Brain microvascular endothelial cell (primary cell): Measurements from ENCODE around the gene ART5.

Experiments used
- DNase-seq: peaks from one replicate; pipeline ENCODE4 v3.0.0-alpha.2; 2020
- H3K27ac ChIP-seq: fragments of 250-450 bp; sonication (Bioruptor Pico); 2 replicates; pipeline ENCODE4 v1.5.1; 2020; ENCODE audit warnings: mild to moderate bottlenecking, moderate library complexity
- H3K27me3 ChIP-seq: fragments of 250-450 bp; sonication (Bioruptor Pico); replicated peaks from 2 replicates; pipeline ENCODE4 v1.5.1; 2020; ENCODE audit warnings: mild to moderate bottlenecking
- H3K36me3 ChIP-seq: fragments of 250-450 bp; sonication (Bioruptor Pico); replicated peaks from 2 replicates; pipeline ENCODE4 v1.5.1; 2020; ENCODE audit warnings: mild to moderate bottlenecking
- H3K4me3 ChIP-seq: 2 replicates; pipeline ENCODE4 v1.5.1; 2011; ENCODE audit warnings: low read depth, mild to moderate bottlenecking, control low read depth, low read length, moderate library complexity
- in situ Hi-C: cut with HindIII; loops from 2 replicates; pipeline ENCODE4 v1.10.0; 2017; ENCODE audit warnings: low sequenced_read_pairs, low pct_ligation_motif_present
- TF ChIP-seq, protein P1 (sequence below): IDR thresholded peaks from 2 replicates; pipeline ENCODE4 v1.5.1; 2011; ENCODE audit warnings: low read depth, mild to moderate bottlenecking, moderate library complexity, low read length, control low read depth, inconsistent platforms; ENCODE audit errors: missing control alignments

ART5 gene

DNA sequence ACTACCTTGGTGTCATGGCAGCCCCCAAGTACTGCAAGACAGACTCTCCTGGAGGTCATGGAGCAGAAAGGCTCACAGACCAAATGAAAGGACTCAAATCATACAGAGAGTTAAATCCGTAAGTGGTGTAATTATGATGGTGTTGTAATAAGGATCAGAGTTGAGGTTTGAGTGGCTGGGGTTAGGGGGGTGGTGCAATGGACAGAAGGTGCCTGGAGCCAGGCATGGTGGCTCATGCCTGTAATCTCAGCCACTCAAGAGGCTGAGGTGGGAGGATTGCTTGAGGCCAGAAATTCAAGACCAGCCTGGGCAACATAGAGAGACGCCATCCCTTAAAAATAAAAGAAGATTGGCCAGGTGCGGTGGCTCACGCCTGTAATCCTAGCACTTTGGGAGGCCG, 18.7 kb downstream of the ART5 start:
- no peak for DNase-seq
- TF ChIP-seq, protein P1, sequence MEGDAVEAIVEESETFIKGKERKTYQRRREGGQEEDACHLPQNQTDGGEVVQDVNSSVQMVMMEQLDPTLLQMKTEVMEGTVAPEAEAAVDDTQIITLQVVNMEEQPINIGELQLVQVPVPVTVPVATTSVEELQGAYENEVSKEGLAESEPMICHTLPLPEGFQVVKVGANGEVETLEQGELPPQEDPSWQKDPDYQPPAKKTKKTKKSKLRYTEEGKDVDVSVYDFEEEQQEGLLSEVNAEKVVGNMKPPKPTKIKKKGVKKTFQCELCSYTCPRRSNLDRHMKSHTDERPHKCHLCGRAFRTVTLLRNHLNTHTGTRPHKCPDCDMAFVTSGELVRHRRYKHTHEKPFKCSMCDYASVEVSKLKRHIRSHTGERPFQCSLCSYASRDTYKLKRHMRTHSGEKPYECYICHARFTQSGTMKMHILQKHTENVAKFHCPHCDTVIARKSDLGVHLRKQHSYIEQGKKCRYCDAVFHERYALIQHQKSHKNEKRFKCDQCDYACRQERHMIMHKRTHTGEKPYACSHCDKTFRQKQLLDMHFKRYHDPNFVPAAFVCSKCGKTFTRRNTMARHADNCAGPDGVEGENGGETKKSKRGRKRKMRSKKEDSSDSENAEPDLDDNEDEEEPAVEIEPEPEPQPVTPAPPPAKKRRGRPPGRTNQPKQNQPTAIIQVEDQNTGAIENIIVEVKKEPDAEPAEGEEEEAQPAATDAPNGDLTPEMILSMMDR = no peak
- Histone ChIP-seq H3K27ac (no peak overlapping the region), H3K27me3 (no peaks in the 10 kb centered on the region), H3K36me3 (no peaks in the 10 kb centered on the region), H3K4me3 (no peak overlapping the region)
- in situ Hi-C loops = no loop called here

DNA sequence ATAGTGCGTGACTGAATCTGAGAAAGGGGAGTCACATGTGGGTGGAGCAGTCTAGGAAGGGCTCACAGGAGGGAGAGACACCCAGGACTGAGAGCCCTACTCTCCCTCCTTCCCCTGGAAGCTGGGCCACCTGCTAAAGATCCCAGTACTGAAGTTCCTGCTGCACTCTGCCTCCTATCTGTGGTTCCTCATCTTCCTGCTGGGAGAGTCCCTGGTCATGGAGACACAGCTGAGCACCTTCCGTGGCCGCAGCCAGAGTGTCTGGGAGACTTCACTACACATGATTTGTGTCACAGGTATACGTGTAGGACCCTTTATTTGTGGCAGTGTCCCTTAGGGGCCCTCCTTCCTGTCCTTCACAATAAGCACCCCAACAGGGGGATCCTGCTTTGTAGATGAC, 19.3 kb downstream of the ART5 start:
- Histone ChIP-seq H3K4me3 (no peak overlapping the region), H3K36me3 (no peaks in the 10 kb centered on the region), H3K27me3 (no peaks in the 10 kb centered on the region), H3K27ac (no peak overlapping the region)
- no peak for DNase-seq
- TF ChIP-seq, protein P1 = no peak
- in situ Hi-C loops = no loop called here

DNA sequence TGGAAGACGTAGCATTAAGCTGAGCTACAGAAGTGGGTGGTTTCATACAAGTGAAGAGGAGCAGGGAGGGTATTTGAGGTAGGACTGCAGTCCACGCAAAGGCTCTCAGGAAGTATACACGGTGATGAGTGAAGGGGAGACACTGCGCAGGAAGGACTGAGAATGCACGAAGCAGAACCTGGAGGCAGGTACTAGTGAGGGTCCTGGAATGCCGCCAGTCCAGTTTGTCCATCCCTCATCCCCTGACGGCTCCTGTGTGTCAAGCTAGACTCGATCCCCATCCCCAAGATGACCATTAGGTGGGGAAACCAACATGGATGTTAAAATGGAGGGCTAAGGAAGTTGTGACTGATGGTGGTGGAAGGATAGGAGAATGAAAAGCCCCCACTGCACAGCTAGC, 23.8 kb downstream of the ART5 start:
- TF ChIP-seq, protein P1 = no peak
- Histone ChIP-seq H3K4me3 (no peak overlapping the region), H3K27ac (no peak overlapping the region), H3K36me3 (no peaks in the 10 kb centered on the region), H3K27me3 (no peaks in the 10 kb centered on the region)
- DNase-seq = no peak
- in situ Hi-C loops = no loop called here

DNA sequence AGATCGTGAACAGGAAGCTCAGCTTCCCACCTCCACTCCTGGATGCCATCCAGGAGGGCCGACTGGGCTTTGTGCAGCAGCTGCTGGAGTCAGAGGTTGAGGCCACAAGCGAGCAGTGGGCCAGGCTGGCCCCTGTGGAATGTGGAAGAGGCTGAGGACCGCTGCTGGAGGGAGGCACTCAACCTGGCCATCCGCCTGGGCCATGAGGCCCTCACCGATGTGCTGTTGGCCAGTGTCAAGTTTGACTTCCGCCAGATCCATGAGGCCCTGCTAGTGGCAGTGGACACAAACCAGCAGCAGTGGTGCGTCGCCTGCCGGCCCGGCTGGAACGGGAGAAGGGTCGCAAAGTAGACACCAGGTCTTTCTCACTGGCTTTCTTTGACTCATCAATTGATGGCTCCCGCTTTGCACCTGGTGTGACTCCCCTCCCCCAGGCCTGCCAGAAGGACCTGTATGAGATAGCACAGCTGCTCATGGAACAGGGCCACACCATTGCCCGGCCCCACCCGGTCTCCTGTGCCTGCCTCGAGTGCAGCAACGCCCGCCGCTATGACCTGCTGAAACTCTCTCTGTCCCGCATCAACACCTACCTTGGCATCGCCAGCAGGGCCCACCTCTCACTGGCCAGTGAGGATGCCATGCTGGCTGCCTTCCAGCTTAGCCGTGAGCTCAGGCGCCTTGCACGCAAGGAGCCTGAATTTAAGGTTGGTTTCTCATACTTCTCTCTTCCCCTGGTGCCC, 24.9 kb downstream of the ART5 start:
- DNase-seq = no peak
- no peak overlapping the region for H3K27ac ChIP-seq
- TF ChIP-seq, protein P1 = no peak
- H3K27me3 ChIP-seq = no peaks in the 10 kb centered on the region
- no peak overlapping the region for H3K4me3 ChIP-seq
- in situ Hi-C loops = no loop called here
- no peaks in the 10 kb centered on the region for H3K36me3 ChIP-seq

DNA sequence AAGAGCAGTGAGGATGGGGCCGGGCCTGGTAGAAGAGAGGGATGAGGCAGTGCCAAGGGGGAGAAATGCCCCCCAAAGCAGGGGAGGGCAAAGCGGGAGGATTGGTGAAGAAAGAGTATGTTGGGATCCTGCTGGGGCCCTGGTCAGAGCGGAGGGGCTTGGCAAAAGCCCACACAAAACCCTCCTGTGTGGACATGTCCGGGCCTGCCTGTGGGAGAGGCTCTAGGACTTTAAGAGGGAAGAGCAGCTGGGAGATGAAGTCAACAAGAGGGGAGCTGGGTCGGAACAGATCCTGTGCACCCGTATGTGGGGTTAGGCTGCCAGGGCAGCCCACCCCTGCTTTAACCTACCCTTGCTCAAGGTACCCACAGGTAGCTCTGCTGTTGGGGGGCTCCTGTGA, 25.8 kb downstream of the ART5 start:
- no peaks in the 10 kb centered on the region for H3K27me3 ChIP-seq
- in situ Hi-C loops = no loop called here
- no peaks in the 10 kb centered on the region for H3K36me3 ChIP-seq
- no peak for DNase-seq
- H3K4me3 ChIP-seq = no peak overlapping the region
- no peak overlapping the region for H3K27ac ChIP-seq
- TF ChIP-seq, protein P1 = no peak

DNA sequence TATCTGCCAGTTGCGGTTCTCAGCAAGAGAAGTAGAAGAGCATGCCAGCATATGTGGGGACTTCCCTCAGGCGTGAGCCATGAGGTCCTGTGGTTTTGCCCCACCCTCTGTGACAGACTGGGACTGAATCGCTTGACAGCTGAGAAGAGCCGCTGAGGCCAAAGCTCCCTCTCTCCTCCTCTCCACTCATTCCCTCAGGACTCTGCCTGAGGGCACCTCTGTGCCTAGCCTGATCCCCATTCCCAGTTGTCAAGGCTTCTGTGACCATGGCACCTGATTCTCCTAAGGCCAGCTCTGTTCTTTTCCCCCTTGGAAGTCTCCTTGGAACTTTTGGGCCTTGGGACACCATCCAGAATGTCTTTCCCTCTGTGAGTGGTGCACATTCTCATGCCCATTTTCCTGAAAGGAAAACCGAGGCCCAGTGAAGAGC, 27.0 kb downstream of the ART5 start:
- Histone ChIP-seq H3K27me3 (no peaks in the 10 kb centered on the region), H3K4me3 (no peak overlapping the region), H3K27ac (no peak overlapping the region), H3K36me3 (no peaks in the 10 kb centered on the region)
- no peak for DNase-seq
- TF ChIP-seq, protein P1 = no peak
- in situ Hi-C loops = no loop called here
